HG02642 (cell line): ENCODE measurements around the gene RBM47.
"Not testable (repeated sequence)": the region's sequence is repeated elsewhere in the genome, so short reads cannot be mapped to it uniquely, and the experiment has no call there.

Experiments
- ATAC-seq: cut with Tn5 transposase; IDR thresholded peaks from one replicate; pipeline ENCODE4 v1.9.1; 2021; ENCODE audit warnings: mild to moderate bottlenecking; ENCODE audit not compliant: unreplicated experiment, poor library complexity

RBM47 gene

GRCh38 chr4:40462326-40462725 is 167.3 kb downstream of the RBM47 start:
- ATAC-seq = peak; percentile 84

GRCh38 chr4:40461879-40462278 is 167.8 kb downstream of the RBM47 start:
- ATAC-seq = no peak

- ATAC-seq = no peak
Measured at GRCh38 chr4:40461062-40461461, 168.6 kb downstream of the RBM47 start.

GRCh38 chr4:40458683-40459082 is 171.0 kb downstream of the RBM47 start:
- no peak for ATAC-seq

- ATAC-seq = no peak
Measured at GRCh38 chr4:40458109-40458508, 171.6 kb downstream of the RBM47 start.

- ATAC-seq = no peak
Measured at GRCh38 chr4:40455340-40455902, 174.2 kb downstream of the RBM47 start.

- ATAC-seq = no peak
Measured at GRCh38 chr4:40454816-40455215, 174.8 kb downstream of the RBM47 start.

- ATAC-seq = no peak
Measured at GRCh38 chr4:40453912-40454311, 175.8 kb downstream of the RBM47 start.

GRCh38 chr4:40448875-40449274 is 180.8 kb downstream of the RBM47 start:
- ATAC-seq = no peak

- ATAC-seq = no peak
Measured at GRCh38 chr4:40446839-40447238, 182.8 kb downstream of the RBM47 start.

GRCh38 chr4:40446261-40446750 is 183.4 kb downstream of the RBM47 start:
- not testable (repeated sequence) for ATAC-seq

GRCh38 chr4:40445671-40446070 is 184.0 kb downstream of the RBM47 start:
- no peak for ATAC-seq

GRCh38 chr4:40441430-40441829 is 188.2 kb downstream of the RBM47 start:
- ATAC-seq = no peak

GRCh38 chr4:40439519-40439918 is 190.1 kb downstream of the RBM47 start:
- no peak for ATAC-seq

GRCh38 chr4:40438384-40439026 is 191.2 kb downstream of the RBM47 start:
- ATAC-seq = no peak

GRCh38 chr4:40437741-40438383 is 191.8 kb downstream of the RBM47 start:
- no peak for ATAC-seq

- not testable (repeated sequence) for ATAC-seq
Measured at GRCh38 chr4:40435306-40435705, 194.4 kb downstream of the RBM47 start.

GRCh38 chr4:40434126-40434687 is 195.5 kb downstream of the RBM47 start:
- no peak for ATAC-seq

GRCh38 chr4:40432504-40432903 is 197.2 kb downstream of the RBM47 start:
- no peak for ATAC-seq

GRCh38 chr4:40427871-40428270 is 201.8 kb downstream of the RBM47 start:
- ATAC-seq = not testable (repeated sequence)

- no peak for ATAC-seq
Measured at GRCh38 chr4:40427128-40427527, 202.5 kb downstream of the RBM47 start.
